A673 (cell line): ENCODE results near the gene KCNIP4. TPM values are rescaled to one million over a fixed set of nuclear protein-coding genes. Genes with fewer than 3 reads are reported as not detected.

Experiments used
- BruUV-seq: library from RNA; stranded (reverse); fragments of 400-500 nt; replicated peaks from 2 replicates; lab custom pipeline; 2021; lab: Mats Ljungman, UMichigan
- CTCF ChIA-PET: fragments of 300-600 bp; sonication (Branson Sonifier 250); formaldehyde crosslinking; loops from one replicate; lab custom pipeline; 2022; ENCODE audit warnings: antibody characterized with exemption; lab: Charles Lee
- POLR2A ChIA-PET: fragments of 300-600 bp; sonication (Branson Sonifier 250); formaldehyde crosslinking; loops from one replicate; lab custom pipeline; 2022; ENCODE audit warnings: antibody characterized with exemption; ENCODE audit not compliant: low non-redundant PET; lab: Charles Lee
- DNase-seq: peaks from one replicate; pipeline ENCODE4 v3.0.0-alpha.2; 2015; ENCODE audit warnings: low spot score
- H3K27ac ChIP-seq: fragments of 200-600 bp; sonication (generic); 2 replicates; pipeline ENCODE4 v1.5.1; 2016; ENCODE audit warnings: mixed run types, low read depth, mild to moderate bottlenecking, mixed read lengths, antibody characterized with exemption, low read length; ENCODE audit not compliant: poor library complexity, severe bottlenecking
- H3K27me3 ChIP-seq: fragments of 200-600 bp; sonication (generic); replicated peaks from 2 replicates; pipeline ENCODE4 v1.6.1; 2017; ENCODE audit warnings: mixed run types, low read depth, mild to moderate bottlenecking, mixed read lengths, antibody characterized with exemption, low read length; ENCODE audit not compliant: insufficient read depth, poor library complexity
- H3K36me3 ChIP-seq: fragments of 200-600 bp; sonication (generic); 2 replicates; pipeline ENCODE4 v1.6.1; 2016; ENCODE audit warnings: mixed run types, mild to moderate bottlenecking, mixed read lengths, antibody characterized with exemption, low read length; ENCODE audit not compliant: insufficient read depth, poor library complexity, severe bottlenecking
- H3K4me1 ChIP-seq: fragments of 200-600 bp; sonication (generic); 2 replicates; pipeline ENCODE4 v1.6.1; 2017; ENCODE audit warnings: mixed run types, mild to moderate bottlenecking, mixed read lengths, antibody characterized with exemption, low read length; ENCODE audit not compliant: insufficient read depth, poor library complexity, severe bottlenecking
- H3K4me3 ChIP-seq: fragments of 200-600 bp; sonication (generic); 2 replicates; pipeline ENCODE4 v1.5.1; 2016; ENCODE audit warnings: low read depth, mixed run types, mild to moderate bottlenecking, mixed read lengths, low read length; ENCODE audit not compliant: poor library complexity, severe bottlenecking
- H3K9me3 ChIP-seq: fragments of 200-600 bp; sonication (generic); 2 replicates; pipeline ENCODE4 v1.6.1; 2016; ENCODE audit warnings: mixed run types, low read depth, mild to moderate bottlenecking, mixed read lengths, antibody characterized with exemption, low read length; ENCODE audit not compliant: poor library complexity, severe bottlenecking
- CTCF ChIP-seq: fragments of 300-800, 200-600 bp; sonication (generic); conservative IDR thresholded peaks from 2 replicates; pipeline ENCODE4 v1.5.1; 2017; ENCODE audit warnings: low read depth, mild to moderate bottlenecking, antibody characterized with exemption, low read length, moderate library complexity, mixed read lengths
- EZH2 ChIP-seq: fragments of 200-600 bp; sonication (generic); IDR thresholded peaks from 2 replicates; pipeline ENCODE4 v1.6.1; 2017; ENCODE audit warnings: borderline replicate concordance, low read depth, mild to moderate bottlenecking, mixed read lengths, antibody characterized with exemption, low read length; ENCODE audit not compliant: poor library complexity, severe bottlenecking
- intact Hi-C: fragments of 100-400 bp; cut with micrococcal nuclease; formaldehyde crosslinking; loops from one replicate; pipeline ENCODE4 v1.10.0; 2022; ENCODE audit not compliant: unreplicated experiment
- total RNA-seq: library from RNA; stranded (reverse); gene quantifications from 2 replicates; pipeline ENCODE4 v1.2.3, GENCODE V29; 2021

KCNIP4 gene
- total RNA-seq, 1 experiment from 2014 or later, result not detected

- Histone ChIP-seq H3K27me3 (no peaks in the 10 kb centered on the region), H3K4me3 (no peak overlapping the region), H3K4me1 (no peaks in the 10 kb centered on the region), H3K9me3 (no peaks in the 10 kb centered on the region), H3K27ac (no peak overlapping the region), H3K36me3 (no peaks in the 10 kb centered on the region)
- TF ChIP-seq CTCF (no peak), EZH2 (no peak)
- intact Hi-C loops, result no loop called here
- no TSS peak for BruUV-seq
- CTCF ChIA-PET, result no interaction called here
- POLR2A ChIA-PET, result no interaction called here
- no peak for DNase-seq
Observed at GRCh38 chr4:21202959-21203358, 745.6 kb downstream of the KCNIP4 start.

GRCh38 chr4:21198683-21199082 is 749.9 kb downstream of the KCNIP4 start:
- no peaks in the 10 kb centered on the region for H3K4me1 ChIP-seq
- H3K27ac ChIP-seq, result no peak overlapping the region
- CTCF ChIA-PET, result no interaction called here
- TF ChIP-seq CTCF (no peak), EZH2 (no peak)
- POLR2A ChIA-PET, result no interaction called here
- no peak overlapping the region for H3K4me3 ChIP-seq
- H3K27me3 ChIP-seq, result no peaks in the 10 kb centered on the region
- no peaks in the 10 kb centered on the region for H3K9me3 ChIP-seq
- H3K36me3 ChIP-seq, result no peaks in the 10 kb centered on the region
- no peak for DNase-seq
- intact Hi-C loops, result no loop called here
- BruUV-seq, result no TSS peak

GRCh38 chr4:21195682-21196081 is 752.9 kb downstream of the KCNIP4 start:
- Histone ChIP-seq H3K4me3 (no peak overlapping the region), H3K9me3 (no peaks in the 10 kb centered on the region), H3K36me3 (no peaks in the 10 kb centered on the region), H3K27ac (no peak overlapping the region), H3K4me1 (no peaks in the 10 kb centered on the region), H3K27me3 (no peaks in the 10 kb centered on the region)
- TF ChIP-seq EZH2, result no peak
- no peak for TF ChIP-seq CTCF
- BruUV-seq, result no TSS peak
- DNase-seq, result no peak
- ChIA-PET CTCF (no interaction called here), POLR2A (no interaction called here)
- intact Hi-C loops, result no loop called here
